ENCODE data around the gene GPR152. TPM values are rescaled to one million over a fixed set of nuclear protein-coding genes. Genes with fewer than 3 reads are reported as not detected.
A peak's percentile ranks its signal among the peaks of the same experiment; 100 is the strongest.

GPR152 gene
- total RNA-seq, 1 donor from 2014 or later, result not detected

DNA sequence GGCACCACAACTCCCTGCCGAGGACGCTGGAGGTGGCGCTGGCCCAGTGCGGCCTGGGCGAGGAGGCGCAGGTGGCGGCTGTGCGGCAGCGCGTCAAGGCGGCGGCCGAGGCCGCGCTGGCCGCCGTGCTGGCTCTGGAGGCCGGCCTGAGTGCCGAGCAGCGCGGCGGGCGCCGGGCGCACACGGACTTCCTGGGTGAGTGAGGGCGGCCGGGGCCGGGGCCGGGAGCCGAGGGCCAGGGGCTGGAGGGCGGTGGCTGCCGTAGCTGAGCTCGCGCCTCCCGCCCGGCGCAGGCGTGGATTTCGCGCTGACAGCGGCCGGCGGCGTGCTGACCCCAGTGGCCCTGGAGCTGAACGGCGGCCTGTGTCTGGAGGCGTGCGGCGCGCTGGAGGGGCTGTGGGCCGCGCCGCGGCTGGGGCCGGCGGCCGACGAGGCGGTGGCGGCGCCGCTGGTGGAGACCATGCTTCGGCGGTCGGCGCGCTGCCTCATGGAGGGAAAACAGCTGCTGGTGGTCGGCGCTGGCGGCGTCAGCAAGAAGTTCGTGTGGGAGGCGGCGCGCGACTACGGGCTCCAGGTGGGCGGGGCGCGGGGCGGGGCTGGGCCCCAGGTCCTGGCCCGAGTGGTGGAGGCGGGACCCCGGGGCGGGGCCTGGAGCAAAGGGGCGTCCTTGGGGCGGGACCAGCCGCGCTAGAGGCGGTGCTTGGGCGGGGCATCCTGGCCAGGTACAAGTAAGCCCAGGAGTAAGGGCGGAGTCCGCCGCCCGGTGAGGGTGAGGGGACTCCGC, 31.7 kb downstream of the GPR152 start:
- H3K79me2 ChIP-seq (ENCODE audit: insufficient read depth, low read length), result no peaks in the 10 kb centered on the region
- no peaks in the 10 kb centered on the region for H3K36me3 ChIP-seq (ENCODE audit: insufficient read depth, low read length)
- H3K36me3 Mint-ChIP-seq (ENCODE audit: low read depth, unreplicated experiment), result peaks cover 2% of the 10 kb centered on the region
- H3K9ac ChIP-seq (ENCODE audit: low read length), result peak overlapping the region; percentile 74
- FAIRE-seq, result no peak
- peak overlapping the region; percentile 65 for H3K4me3 ChIP-seq (ENCODE audit: insufficient read depth, low read depth, low read length)
- peak overlapping the region; percentile 92 for H2AFZ ChIP-seq (ENCODE audit: low read depth, low read length)
- no peaks in the 10 kb centered on the region for H3K9me3 Mint-ChIP-seq (ENCODE audit: unreplicated experiment)
- H3K9me3 ChIP-seq (ENCODE audit: insufficient read depth, low read depth, low read length), result no peaks in the 10 kb centered on the region
- H3K27ac ChIP-seq (ENCODE audit: low read depth, low read length), result peak overlapping the region; percentile 53
- H3K27ac Mint-ChIP-seq (ENCODE audit: unreplicated experiment), result no peak overlapping the region
- no peak for TF ChIP-seq EZH2 (IDR thresholded peaks at IDR 0.05; ENCODE audit: insufficient read depth, low read length)
- TF ChIP-seq, protein P1, sequence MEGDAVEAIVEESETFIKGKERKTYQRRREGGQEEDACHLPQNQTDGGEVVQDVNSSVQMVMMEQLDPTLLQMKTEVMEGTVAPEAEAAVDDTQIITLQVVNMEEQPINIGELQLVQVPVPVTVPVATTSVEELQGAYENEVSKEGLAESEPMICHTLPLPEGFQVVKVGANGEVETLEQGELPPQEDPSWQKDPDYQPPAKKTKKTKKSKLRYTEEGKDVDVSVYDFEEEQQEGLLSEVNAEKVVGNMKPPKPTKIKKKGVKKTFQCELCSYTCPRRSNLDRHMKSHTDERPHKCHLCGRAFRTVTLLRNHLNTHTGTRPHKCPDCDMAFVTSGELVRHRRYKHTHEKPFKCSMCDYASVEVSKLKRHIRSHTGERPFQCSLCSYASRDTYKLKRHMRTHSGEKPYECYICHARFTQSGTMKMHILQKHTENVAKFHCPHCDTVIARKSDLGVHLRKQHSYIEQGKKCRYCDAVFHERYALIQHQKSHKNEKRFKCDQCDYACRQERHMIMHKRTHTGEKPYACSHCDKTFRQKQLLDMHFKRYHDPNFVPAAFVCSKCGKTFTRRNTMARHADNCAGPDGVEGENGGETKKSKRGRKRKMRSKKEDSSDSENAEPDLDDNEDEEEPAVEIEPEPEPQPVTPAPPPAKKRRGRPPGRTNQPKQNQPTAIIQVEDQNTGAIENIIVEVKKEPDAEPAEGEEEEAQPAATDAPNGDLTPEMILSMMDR (IDR thresholded peaks at IDR 0.05; ENCODE audit: insufficient read depth, low read depth, low read length), result no peak
- DNase-seq (ENCODE audit: low read depth), result peak; percentile 67
- H3K4me1 Mint-ChIP-seq (ENCODE audit: low read depth, unreplicated experiment), result peaks cover 1% of the 10 kb centered on the region
- H3K27me3 Mint-ChIP-seq (ENCODE audit: low read depth, unreplicated experiment), result peaks cover 20% of the 10 kb centered on the region
- peak overlapping the region; percentile 73 for H3K4me3 Mint-ChIP-seq (ENCODE audit: unreplicated experiment)
- peaks cover 8% of the 10 kb centered on the region for H3K4me1 ChIP-seq (ENCODE audit: insufficient read depth, low read length)
- H4K20me1 ChIP-seq (ENCODE audit: insufficient read depth, low read length), result no peaks in the 10 kb centered on the region
- no peaks in the 10 kb centered on the region for H3K27me3 ChIP-seq (ENCODE audit: insufficient read depth, low read length)
- H3K4me2 ChIP-seq (ENCODE audit: low read length), result peak overlapping the region; percentile 94

DNA sequence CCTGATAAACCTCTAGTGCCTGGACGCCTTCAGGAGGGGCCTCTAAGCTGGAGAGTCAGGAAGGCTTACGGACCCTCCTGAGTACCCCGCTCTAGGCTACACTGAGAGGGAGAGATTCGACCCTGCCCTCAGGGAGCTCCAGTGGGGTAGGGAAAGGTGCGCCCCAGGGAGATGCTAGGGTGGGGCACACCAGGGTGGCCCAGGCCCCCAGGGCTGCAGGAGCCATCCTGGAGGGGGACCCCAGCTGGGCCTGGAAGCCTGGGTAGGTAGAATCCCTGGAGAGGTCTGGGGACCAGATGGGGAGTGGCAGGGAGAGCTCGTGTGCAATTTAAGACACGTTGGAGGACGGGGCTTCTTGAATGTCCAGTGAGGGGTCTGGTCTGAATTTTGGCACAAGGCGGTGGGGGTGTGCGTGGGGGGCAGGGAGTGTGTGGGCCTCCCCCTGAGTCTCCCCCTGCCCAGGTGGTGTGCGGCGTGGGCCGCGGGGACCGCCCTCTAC, 32.3 kb downstream of the GPR152 start:
- FAIRE-seq (no peak), DNase-seq (ENCODE audit: low read depth) (no peak)
- Histone ChIP-seq H3K4me3 (ENCODE audit: insufficient read depth, low read depth, low read length) (peak overlapping the region; percentile 65), H4K20me1 (ENCODE audit: insufficient read depth, low read length) (no peaks in the 10 kb centered on the region), H3K4me2 (ENCODE audit: low read length) (peak overlapping the region; percentile 94), H3K9me3 (ENCODE audit: insufficient read depth, low read depth, low read length) (no peaks in the 10 kb centered on the region), H3K79me2 (ENCODE audit: insufficient read depth, low read length) (no peaks in the 10 kb centered on the region), H3K9ac (ENCODE audit: low read length) (peak overlapping the region; percentile 74), H3K27me3 (ENCODE audit: insufficient read depth, low read length) (no peaks in the 10 kb centered on the region), H3K27ac (ENCODE audit: low read depth, low read length) (no peak overlapping the region), H3K4me1 (ENCODE audit: insufficient read depth, low read length) (peaks cover 8% of the 10 kb centered on the region), H3K36me3 (ENCODE audit: insufficient read depth, low read length) (no peaks in the 10 kb centered on the region), H2AFZ (ENCODE audit: low read depth, low read length) (peak overlapping the region; percentile 92)
- peaks cover 2% of the 10 kb centered on the region for H3K36me3 Mint-ChIP-seq (ENCODE audit: low read depth, unreplicated experiment)
- H3K27ac Mint-ChIP-seq (ENCODE audit: unreplicated experiment), result no peak overlapping the region
- TF ChIP-seq EZH2 (IDR thresholded peaks at IDR 0.05; ENCODE audit: insufficient read depth, low read length), result no peak
- TF ChIP-seq, protein P1 (IDR thresholded peaks at IDR 0.05; ENCODE audit: insufficient read depth, low read depth, low read length), result no peak
- H3K4me1 Mint-ChIP-seq (ENCODE audit: low read depth, unreplicated experiment), result peaks cover 1% of the 10 kb centered on the region
- peak overlapping the region; percentile 73 for H3K4me3 Mint-ChIP-seq (ENCODE audit: unreplicated experiment)
- H3K27me3 Mint-ChIP-seq (ENCODE audit: low read depth, unreplicated experiment), result peaks cover 20% of the 10 kb centered on the region
- H3K9me3 Mint-ChIP-seq (ENCODE audit: unreplicated experiment), result no peaks in the 10 kb centered on the region
